ENCODE data around the gene IGDCC3. TPM values are rescaled to one million over a fixed set of nuclear protein-coding genes. Genes with fewer than 3 reads are reported as not detected.

The IGDCC3 gene
- total and polyA plus RNA-seq, 10 of the 15 experiments (the other 5 are each of a cell fraction or from before 2014, with no cell fraction given) = 0.10 to 0.20 (median 0.15) TPM; not detected in 7

DNA sequence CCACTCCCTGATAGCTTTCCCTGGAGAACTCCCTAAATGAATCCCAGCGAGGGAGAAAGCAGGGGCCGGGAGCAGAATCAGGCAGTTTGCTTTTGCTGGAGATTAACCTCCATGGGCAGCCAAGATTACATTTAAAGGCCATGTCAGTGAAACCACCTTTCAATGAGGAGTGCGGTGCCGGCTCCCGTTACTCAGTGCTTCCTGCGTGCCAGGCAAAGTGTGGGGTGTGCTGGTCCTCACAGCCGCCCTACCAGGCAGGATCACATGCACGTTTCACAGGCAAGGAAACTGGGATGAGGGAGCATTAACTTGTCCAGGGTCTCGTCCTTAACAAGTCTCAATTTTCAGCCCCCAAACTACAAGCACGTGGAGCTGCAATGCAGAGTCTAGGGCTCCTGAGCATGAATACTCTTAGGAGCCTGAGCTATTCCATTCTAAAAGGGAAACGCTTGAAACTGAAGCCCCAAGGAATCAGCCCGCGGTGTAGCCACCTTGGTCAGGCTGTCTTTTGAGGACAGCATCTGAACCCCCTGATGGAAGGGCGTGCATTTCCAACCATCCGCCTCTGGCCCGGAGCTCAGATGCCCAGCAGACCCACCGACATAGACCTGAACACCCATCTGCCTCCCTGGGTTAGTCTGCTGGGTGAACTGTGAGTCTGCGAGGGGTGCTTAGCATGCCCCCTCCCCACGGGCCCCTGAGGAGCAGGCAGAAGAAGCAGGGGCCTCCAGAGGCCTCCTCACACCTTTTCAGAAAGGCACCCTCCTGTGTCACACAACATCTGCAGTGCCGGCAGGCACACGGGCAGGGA lies 5.6 kb downstream of the IGDCC3 start:
- intact Hi-C loops (cut with micrococcal nuclease; ENCODE audit: unreplicated experiment) = no loop called here
- no TSS peak for BruUV-seq (replicated peaks)
- no peak for TF ChIP-seq NR2C2 (IDR thresholded peaks at IDR 0.05; ENCODE audit: borderline replicate concordance, control insufficient read depth, insufficient read length, low read depth)
- TF ChIP-seq BCL11A (IDR thresholded peaks at IDR 0.05; ENCODE audit: low read depth, low read length) = no peak
- no peak for TF ChIP-seq RAD51 (IDR thresholded peaks at IDR 0.05)
- TF ChIP-seq BRCA1 (IDR thresholded peaks at IDR 0.05; ENCODE audit: low read depth, low read length) = no peak
- TF ChIP-seq CHD4 (IDR thresholded peaks at IDR 0.05) = no peak
- no peak for TF ChIP-seq NFXL1 (IDR thresholded peaks at IDR 0.05; ENCODE audit: borderline replicate concordance)
- TF ChIP-seq HDAC2 (IDR thresholded peaks at IDR 0.05) = no peak
- no peak for TF ChIP-seq FOXM1 (IDR thresholded peaks at IDR 0.05; ENCODE audit: low read depth, low read length)
- TF ChIP-seq RELB (IDR thresholded peaks at IDR 0.05; ENCODE audit: low read depth) = no peak
- no peak for TF ChIP-seq TCF3 (IDR thresholded peaks at IDR 0.05; ENCODE audit: borderline replicate concordance, insufficient read depth, low read depth, low read length)
- TF ChIP-seq, protein P1, sequence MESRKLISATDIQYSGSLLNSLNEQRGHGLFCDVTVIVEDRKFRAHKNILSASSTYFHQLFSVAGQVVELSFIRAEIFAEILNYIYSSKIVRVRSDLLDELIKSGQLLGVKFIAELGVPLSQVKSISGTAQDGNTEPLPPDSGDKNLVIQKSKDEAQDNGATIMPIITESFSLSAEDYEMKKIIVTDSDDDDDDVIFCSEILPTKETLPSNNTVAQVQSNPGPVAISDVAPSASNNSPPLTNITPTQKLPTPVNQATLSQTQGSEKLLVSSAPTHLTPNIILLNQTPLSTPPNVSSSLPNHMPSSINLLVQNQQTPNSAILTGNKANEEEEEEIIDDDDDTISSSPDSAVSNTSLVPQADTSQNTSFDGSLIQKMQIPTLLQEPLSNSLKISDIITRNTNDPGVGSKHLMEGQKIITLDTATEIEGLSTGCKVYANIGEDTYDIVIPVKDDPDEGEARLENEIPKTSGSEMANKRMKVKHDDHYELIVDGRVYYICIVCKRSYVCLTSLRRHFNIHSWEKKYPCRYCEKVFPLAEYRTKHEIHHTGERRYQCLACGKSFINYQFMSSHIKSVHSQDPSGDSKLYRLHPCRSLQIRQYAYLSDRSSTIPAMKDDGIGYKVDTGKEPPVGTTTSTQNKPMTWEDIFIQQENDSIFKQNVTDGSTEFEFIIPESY (IDR thresholded peaks at IDR 0.05) = no peak
- no peak for TF ChIP-seq ATF7 (IDR thresholded peaks at IDR 0.05; ENCODE audit: low read depth)
- H4K20me1 ChIP-seq (ENCODE audit: control insufficient read depth, insufficient read depth) = no peaks in the 10 kb centered on the region
- no peak overlapping the region for H2AFZ ChIP-seq (ENCODE audit: control insufficient read depth, low read depth, low read length)
- FAIRE-seq (no peak), DNase-seq (ENCODE audit: low read depth, low spot score) (no peak), ATAC-seq (no peak)
- POLR2A ChIA-PET = no interaction called here
- no peaks in the 10 kb centered on the region for H3K36me3 ChIP-seq (ENCODE audit: control insufficient read depth in 2 of 2, insufficient read depth in 2 of 2, low read length in 1 of 2)
- H3K4me3 ChIP-seq = no peak overlapping the region
- H3K27me3 ChIP-seq (replicated peaks in 1 of 2; ENCODE audit: control insufficient read depth in 2 of 2, insufficient read depth in 2 of 2, low read length in 1 of 2) = peaks cover 15 to 19% of the 10 kb centered on the region in 2 experiments
- H3K4me2 ChIP-seq (ENCODE audit: control insufficient read depth, insufficient read depth) = no peak overlapping the region
- H3K9me3 ChIP-seq (replicated peaks; ENCODE audit: control insufficient read depth, insufficient read depth, low read length) = no peaks in the 10 kb centered on the region
- no peak overlapping the region for H3K9ac ChIP-seq (ENCODE audit: control insufficient read depth, insufficient read depth, low read length)
- SMC1A ChIA-PET (ENCODE audit: uncharacterized antibody, unreplicated experiment) = interaction anchor here (0.6 to 0.8 kb wide), 2 partner anchors 8 to 23 kb away, joined by 3 read pairs; no protein-coding TSS in a partner anchor
- H3K4me1 ChIP-seq (ENCODE audit: control insufficient read depth, insufficient read depth, low read length) = no peaks in the 10 kb centered on the region
- in situ Hi-C loops (cut with MboI) = no loop called here
- no peaks in the 10 kb centered on the region for H3K79me2 ChIP-seq (ENCODE audit: control insufficient read depth, insufficient read depth, low read length)
- H3K27ac ChIP-seq (ENCODE audit: control insufficient read depth, insufficient read depth) = no peak overlapping the region
- CTCF ChIA-PET = interaction anchor here (2.2 kb wide), 1 partner anchor 13 kb away, joined by 10 read pairs; no protein-coding TSS in a partner anchor
- RAD21 ChIA-PET (ENCODE audit: unreplicated experiment) = no interaction called here
- 39% methylated on average over 21 of the region's 21 CpGs for WGBS (ENCODE audit: insufficient coverage, insufficient replicate concordance, low lambda C conversion rate, missing lambda C conversion rate)
